Fibroblast of upper back skin (primary cell): ENCODE data around the gene METTL2B.

Experiments used
- DNase-seq: peaks from one replicate; pipeline ENCODE4 v3.0.0-alpha.2; 2013

METTL2B gene, protein sequence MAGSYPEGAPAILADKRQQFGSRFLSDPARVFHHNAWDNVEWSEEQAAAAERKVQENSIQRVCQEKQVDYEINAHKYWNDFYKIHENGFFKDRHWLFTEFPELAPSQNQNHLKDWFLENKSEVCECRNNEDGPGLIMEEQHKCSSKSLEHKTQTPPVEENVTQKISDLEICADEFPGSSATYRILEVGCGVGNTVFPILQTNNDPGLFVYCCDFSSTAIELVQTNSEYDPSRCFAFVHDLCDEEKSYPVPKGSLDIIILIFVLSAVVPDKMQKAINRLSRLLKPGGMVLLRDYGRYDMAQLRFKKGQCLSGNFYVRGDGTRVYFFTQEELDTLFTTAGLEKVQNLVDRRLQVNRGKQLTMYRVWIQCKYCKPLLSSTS

DNA sequence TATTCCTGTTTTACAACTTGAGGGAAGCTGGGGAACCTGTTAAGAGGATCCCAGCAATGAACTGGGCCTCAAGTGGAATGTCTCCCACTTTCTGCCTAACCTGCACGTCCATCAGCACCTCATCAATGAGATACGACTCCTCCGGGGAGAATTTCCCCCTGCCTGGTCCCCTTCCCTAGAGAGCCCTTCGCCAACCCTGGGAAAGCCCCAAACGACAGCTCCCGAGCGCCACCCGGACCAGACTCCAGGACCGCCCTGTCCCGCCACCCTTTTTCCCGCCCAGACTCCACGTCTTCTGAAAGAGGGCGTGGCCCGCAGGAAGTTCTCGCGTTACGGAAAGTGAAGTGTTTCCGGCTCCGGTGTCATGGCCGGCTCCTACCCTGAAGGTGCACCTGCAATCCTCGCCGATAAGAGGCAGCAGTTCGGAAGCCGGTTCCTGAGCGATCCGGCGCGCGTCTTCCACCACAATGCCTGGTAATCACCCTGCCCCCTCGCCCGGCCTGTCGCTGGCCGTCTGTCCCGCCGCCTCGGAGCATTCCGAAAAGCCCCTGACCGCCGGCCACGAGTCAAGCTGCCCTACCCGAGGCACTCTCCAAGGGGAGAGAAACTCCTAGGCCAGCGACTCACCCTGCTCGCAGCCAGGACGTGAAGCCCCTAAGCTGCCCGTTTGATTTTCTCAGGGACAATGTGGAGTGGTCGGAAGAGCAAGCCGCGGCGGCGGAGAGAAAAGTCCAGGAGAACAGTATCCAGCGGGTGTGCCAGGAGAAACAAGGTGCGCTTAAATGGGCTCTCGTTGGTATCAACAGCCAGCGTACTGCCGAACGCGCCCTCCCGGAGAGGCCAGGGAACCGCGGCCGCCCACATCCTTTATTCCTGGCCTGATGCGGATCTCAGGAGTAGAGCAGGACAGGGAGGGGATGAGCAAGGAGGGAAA is at the start of gene METTL2B:
METTL2B (plus strand) TSS at position 347 of the 934 bp plus-strand sequence; CDS start at position 365, 18 bp downstream.
- DNase-seq: peak; percentile 90

DNA sequence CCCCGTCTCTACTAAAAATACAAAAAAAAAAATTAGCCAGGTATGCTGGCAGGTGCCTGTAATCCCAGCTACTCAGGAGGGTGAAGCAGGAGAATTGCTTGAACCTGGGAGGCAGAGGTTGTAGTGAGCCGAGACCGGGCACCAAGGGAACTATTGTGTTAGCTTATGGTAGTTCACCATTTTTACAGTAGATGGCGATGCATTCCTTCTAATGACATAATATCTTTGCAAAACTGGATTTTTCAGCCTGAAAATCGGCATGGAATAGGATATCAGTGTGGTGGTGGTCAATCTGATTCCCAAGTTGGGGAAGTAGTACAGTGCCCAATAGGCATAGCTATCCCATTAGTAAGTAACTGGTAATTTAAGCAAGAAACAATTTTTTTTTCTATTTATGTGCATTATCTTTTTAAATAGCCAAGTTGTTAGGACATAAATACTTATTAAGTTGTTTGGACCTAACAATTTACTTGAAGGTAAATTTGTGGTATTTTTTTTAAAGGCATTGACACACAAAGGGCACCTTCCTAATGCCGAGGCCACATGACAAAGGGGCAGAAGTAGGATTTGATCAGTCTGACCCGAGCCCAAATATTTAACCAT is 49.2 kb upstream of the METTL2B start:
- DNase-seq: peak; percentile 66

DNA sequence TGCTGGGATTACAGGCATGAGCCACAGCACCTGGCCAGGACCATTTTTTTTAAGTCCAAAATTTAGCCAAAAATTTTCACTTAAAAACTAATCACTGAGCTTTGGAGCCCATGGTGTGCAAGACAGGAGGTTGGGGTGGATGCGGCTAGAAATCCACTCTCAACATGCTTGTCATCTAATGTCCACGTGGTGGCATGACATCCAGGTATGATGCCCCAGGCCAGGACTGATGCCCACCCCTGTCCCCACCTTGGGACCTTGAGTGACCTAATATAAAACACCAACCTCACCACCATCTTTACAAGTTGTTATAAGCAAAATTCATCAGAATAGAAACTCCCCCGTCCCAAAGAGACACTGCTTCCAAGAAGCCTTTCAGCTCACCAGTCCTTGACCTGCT is 46.3 kb upstream of the METTL2B start:
- DNase-seq: no peak

- no peak for DNase-seq
Observed at GRCh38 chr7:128431221-128431620, 45.3 kb upstream of the METTL2B start.

DNA sequence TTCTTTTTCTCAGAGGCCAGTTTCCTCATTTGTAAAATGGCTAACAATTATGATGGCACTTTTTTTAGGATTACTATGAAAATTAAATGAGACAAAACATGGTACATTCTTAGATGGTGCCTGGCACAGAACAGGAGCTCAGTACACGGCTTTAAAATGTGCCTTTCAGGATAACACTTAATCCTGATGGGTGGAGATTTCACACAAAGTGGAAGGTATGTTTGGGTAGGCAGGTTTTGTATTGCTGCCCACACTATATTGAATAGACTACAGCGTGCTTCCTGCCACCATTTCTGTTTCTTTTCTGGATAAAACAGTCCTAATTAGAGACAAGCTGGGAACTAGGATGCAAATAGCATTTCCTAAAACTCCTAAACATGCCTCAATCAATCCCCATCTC is 44.8 kb upstream of the METTL2B start:
- DNase-seq: no peak

DNA sequence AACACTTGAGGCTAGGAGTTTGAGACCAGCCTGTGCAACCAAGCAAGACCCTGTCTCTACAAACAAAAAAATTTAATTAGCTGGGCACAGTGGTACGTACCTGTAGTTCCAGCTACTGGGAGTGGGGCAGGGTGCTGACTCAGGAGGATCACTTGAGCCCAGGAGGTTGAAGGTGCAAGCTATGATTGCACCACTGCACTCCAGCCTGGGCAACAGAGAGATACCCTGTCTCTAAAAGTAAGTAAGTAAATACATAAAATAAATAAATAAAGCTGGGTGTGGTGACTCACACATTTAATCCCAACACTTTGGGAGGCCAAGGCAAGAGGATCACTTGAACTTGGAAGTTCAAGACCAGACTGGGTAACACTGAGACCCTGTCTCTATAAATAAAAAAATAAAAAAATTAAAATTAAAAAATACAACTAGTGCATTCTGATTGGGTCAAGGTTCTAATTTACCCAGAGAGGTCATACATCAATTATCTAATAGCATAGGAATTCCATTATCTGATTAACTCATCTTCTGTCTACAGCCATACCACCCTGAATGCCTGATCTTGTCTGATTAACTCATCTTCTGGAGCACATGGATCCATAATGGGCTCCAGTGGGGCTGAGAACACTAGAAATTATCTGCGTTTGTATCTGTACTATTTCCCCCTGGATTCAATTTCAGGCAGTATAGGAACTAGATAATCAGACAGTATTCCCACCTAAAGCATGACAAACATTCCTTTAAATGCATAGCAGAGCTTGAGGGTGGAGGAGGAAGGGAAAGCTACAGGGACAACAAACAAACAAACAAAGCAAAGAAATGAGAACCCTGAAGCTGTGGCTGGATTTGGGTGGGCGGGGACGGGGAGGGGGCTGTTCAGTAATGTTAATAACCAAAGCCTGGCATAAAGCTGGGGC is 41.9 kb upstream of the METTL2B start:
- no peak for DNase-seq

DNA sequence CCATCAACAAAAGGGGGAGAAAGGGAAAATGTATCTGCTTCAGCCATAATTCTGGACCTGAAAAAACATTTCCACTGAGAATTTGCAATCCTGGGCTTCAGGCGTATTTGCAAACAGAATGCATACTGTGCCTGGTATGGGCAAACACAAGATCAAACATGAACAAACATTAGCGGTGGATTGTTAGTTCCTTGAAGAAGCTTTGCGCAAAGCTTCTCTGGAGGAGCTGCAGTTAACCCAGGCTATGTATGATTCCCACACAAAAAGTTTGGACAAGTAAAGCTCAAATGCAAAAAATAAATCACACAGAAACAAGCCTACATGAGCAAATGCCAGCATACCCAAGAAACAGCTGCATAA is 41.2 kb upstream of the METTL2B start:
- DNase-seq: no peak

GRCh38 chr7:128437426-128438332 is 38.9 kb upstream of the METTL2B start:
- DNase-seq: no peak

GRCh38 chr7:128442356-128442755 is 34.2 kb upstream of the METTL2B start:
- no peak for DNase-seq

GRCh38 chr7:128443831-128444600 is 32.5 kb upstream of the METTL2B start:
- DNase-seq: no peak

DNA sequence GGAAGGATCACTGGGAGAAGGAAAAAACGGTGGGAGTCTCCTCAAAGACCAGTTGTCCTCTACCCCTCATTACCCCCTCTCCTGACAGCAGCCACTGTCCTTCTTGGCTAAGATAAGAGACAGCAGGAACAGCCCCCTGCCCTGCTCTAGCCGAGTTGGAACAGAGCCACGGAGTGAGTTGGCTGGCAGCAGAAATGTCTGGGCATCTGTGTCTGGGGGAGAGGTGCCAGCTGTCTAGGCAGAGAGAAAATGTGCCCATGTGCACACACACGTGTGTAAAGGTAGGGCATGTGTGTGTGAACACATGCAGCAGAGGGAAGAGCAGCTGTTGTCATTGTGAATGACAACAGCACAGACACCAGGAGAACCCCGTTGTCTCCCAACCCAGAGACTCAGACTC is 30.2 kb upstream of the METTL2B start:
- no peak for DNase-seq

- no peak for DNase-seq
Observed at GRCh38 chr7:128447941-128448564, 28.5 kb upstream of the METTL2B start.

DNA sequence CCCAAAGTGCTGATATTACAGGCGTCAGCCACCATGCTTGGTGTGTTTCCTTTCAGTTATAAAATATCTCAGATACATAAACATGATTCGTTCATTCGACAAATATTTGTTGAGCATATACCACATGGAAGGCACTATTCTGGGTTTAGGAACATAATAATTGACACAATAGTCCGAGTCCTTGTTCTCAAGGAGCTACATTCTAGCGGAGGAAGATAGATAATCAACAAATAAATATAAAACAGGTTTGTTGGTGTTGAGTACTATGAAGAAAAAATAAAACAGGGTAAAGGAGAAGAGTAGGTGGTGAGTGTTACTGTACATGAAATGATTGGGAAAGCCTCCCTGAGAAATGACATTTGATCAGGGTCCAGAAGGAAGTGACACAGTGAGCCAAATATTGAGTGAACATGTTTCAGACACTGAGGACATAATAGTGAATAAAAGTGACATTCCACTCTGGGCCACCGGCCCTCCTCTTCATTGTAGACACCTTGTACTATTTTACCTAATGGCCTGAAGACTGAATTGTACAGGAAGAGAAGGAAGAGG is 27.7 kb upstream of the METTL2B start:
- no peak for DNase-seq

DNA sequence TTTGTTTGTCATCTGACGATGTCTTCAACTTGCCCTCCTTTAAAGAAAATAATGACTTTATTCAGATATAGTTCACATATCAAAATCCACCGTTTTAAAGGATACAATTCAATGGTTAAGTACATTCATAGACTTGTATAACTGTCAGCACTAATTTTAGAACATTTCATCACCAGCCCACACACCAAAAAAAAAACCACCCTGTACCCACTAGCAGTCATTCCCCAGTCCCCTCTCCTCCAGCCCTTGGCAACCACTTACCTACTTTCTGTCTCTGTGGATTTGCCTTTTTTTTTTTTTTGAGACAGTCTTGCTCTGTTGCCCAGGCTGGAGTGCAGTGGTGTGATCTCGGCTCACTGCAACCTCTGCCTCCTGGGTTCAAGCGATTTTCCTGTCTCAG is 26.1 kb upstream of the METTL2B start:
- DNase-seq: no peak

GRCh38 chr7:128450913-128451312 is 25.6 kb upstream of the METTL2B start:
- DNase-seq: no peak

GRCh38 chr7:128452552-128452951 is 24.0 kb upstream of the METTL2B start:
- no peak for DNase-seq

- DNase-seq: peak; percentile 93
Observed at GRCh38 chr7:128453836-128454804, 22.4 kb upstream of the METTL2B start.

DNA sequence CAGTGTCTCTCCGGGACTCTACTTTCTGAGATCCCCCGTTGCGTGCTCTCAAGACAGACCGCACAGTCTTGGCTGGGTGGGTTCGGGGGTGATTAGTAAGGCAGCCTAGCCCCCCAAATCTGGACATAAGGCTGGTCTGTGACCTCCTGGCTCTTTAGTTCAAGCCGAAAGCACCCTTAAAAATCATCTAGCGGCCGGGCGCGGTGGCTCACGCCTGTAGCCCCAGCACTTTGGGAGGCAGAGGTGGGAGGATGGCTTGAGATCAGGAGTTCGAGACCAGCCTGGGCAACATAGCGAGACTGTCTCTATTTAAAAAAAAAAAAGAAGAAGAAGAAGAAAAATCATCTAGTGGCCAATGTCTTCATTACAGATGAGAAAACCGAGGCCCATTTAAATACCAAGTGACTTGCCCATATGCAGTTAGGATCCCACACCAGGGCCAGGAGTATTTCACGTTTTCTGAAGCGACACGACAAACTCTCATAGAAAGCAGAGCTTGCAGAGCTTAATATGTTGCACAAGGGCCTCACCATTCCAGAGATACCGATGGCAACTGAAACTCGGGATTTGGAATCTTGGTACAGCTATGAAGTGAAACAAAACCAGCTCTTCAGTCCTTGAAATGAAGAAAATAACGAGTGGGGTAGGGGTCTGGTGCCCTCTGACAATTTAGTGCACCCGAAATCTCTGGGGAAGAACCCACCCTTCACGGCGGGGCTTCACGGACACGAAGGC is 21.6 kb upstream of the METTL2B start:
- DNase-seq: peak; percentile 56
